H9 (cell line): ENCODE measurements around the gene YLPM1. TPM values are rescaled to one million over a fixed set of nuclear protein-coding genes. Genes with fewer than 3 reads are reported as not detected.

Experiments used
- DNase-seq: peaks from one replicate; pipeline ENCODE4 v3.0.0-alpha.2; 2017
- H2AFZ ChIP-seq: one replicate; pipeline ENCODE4 v1.6.1; 2013; ENCODE audit warnings: mild to moderate bottlenecking, low read length, control low read depth, moderate library complexity
- H2AK5ac ChIP-seq: 2 replicates; pipeline ENCODE4 v1.6.1; 2013; ENCODE audit warnings: low read length, control low read depth, mixed read lengths; ENCODE audit not compliant: insufficient read length
- H2BK120ac ChIP-seq: one replicate; pipeline ENCODE4 v1.6.1; 2013; ENCODE audit warnings: low read depth, mild to moderate bottlenecking, low read length, control low read depth, inconsistent platforms; ENCODE audit not compliant: poor library complexity, severe bottlenecking
- H2BK12ac ChIP-seq: 2 replicates; pipeline ENCODE4 v1.6.1; 2013; ENCODE audit warnings: low read length, control low read depth, mixed read lengths, low read depth; ENCODE audit not compliant: insufficient read length
- H2BK15ac ChIP-seq: 2 replicates; pipeline ENCODE4 v1.6.1; 2013; ENCODE audit warnings: low read depth, low read length, control low read depth
- H2BK20ac ChIP-seq: one replicate; pipeline ENCODE4 v1.6.1; 2013; ENCODE audit warnings: low read depth, mild to moderate bottlenecking, low read length, control low read depth, inconsistent platforms; ENCODE audit not compliant: poor library complexity, severe bottlenecking
- H2BK5ac ChIP-seq: 2 replicates; pipeline ENCODE4 v1.6.1; 2013; ENCODE audit warnings: low read length, control low read depth, mixed read lengths; ENCODE audit not compliant: insufficient read length
- H3K14ac ChIP-seq: 2 replicates; pipeline ENCODE4 v1.6.1; 2013; ENCODE audit warnings: low read length, control low read depth; ENCODE audit not compliant: insufficient read depth
- H3K18ac ChIP-seq: 2 replicates; pipeline ENCODE4 v1.6.1; 2013; ENCODE audit warnings: low read depth, mild to moderate bottlenecking, mixed read lengths, low read length, control low read depth; ENCODE audit not compliant: insufficient read length
- H3K23ac ChIP-seq: 2 replicates; pipeline ENCODE4 v1.6.1; 2013; ENCODE audit warnings: low read length, control low read depth, mixed read lengths, low read depth; ENCODE audit not compliant: insufficient read length
- H3K23me2 ChIP-seq: 2 replicates; pipeline ENCODE4 v1.6.1; 2013; ENCODE audit warnings: low read depth, mild to moderate bottlenecking, mixed read lengths, low read length, control low read depth; ENCODE audit not compliant: insufficient read length, poor library complexity, severe bottlenecking
- H3K27ac ChIP-seq: 2 replicates; pipeline ENCODE4 v1.5.1; 2013; ENCODE audit warnings: low read length, control low read depth, mixed read lengths, low read depth; ENCODE audit not compliant: insufficient read length
- H3K27me3 ChIP-seq: 2 replicates; pipeline ENCODE4 v1.6.1; 2013; ENCODE audit warnings: low read length, control low read depth, inconsistent platforms; ENCODE audit not compliant: insufficient read depth
- H3K4ac ChIP-seq: 2 replicates; pipeline ENCODE4 v1.6.1; 2013; ENCODE audit warnings: low read depth, mild to moderate bottlenecking, control low read depth, inconsistent platforms, low read length, moderate library complexity
- H3K4me1 ChIP-seq: 2 replicates; pipeline ENCODE4 v1.6.1; 2013; ENCODE audit warnings: low read length, control low read depth, inconsistent platforms; ENCODE audit not compliant: insufficient read depth
- H3K4me2 ChIP-seq: 2 replicates; pipeline ENCODE4 v1.6.1; 2013; ENCODE audit warnings: low read length, control low read depth, mixed read lengths; ENCODE audit not compliant: insufficient read length, insufficient read depth
- H3K56ac ChIP-seq: 2 replicates; pipeline ENCODE4 v1.6.1; 2013; ENCODE audit warnings: low read depth, mild to moderate bottlenecking, mixed read lengths, low read length, control low read depth; ENCODE audit not compliant: insufficient read length
- H3K79me1 ChIP-seq: 2 replicates; pipeline ENCODE4 v1.6.1; 2013; ENCODE audit warnings: low read depth, mild to moderate bottlenecking, moderate library complexity, low read length, control low read depth, inconsistent platforms; ENCODE audit not compliant: insufficient read depth, poor library complexity, severe bottlenecking
- H3K79me2 ChIP-seq: 2 replicates; pipeline ENCODE4 v1.6.1; 2013; ENCODE audit warnings: low read length, control low read depth, inconsistent platforms; ENCODE audit not compliant: insufficient read depth
- H3K9ac ChIP-seq: 2 replicates; pipeline ENCODE4 v1.6.1; 2013; ENCODE audit warnings: low read length, control low read depth, mixed read lengths; ENCODE audit not compliant: insufficient read length; ENCODE audit errors: extremely low read depth
- H3K9me3 ChIP-seq: one replicate; pipeline ENCODE4 v1.6.1; 2013; ENCODE audit warnings: low read depth, low read length, inconsistent platforms; ENCODE audit not compliant: control insufficient read depth
- H3T11ph ChIP-seq: one replicate; pipeline ENCODE4 v1.6.1; 2013; ENCODE audit warnings: mild to moderate bottlenecking, low read length, control low read depth, inconsistent platforms
- H4K20me1 ChIP-seq: one replicate; pipeline ENCODE4 v1.6.1; 2013; ENCODE audit not compliant: control insufficient read depth, insufficient read length, insufficient read depth
- H4K5ac ChIP-seq: 2 replicates; pipeline ENCODE4 v1.6.1; 2013; ENCODE audit warnings: low read depth, mild to moderate bottlenecking, mixed read lengths, low read length, control low read depth; ENCODE audit not compliant: insufficient read length
- H4K8ac ChIP-seq: replicated peaks from 2 replicates; pipeline ENCODE4 v1.6.1; 2013; ENCODE audit warnings: low read length, control low read depth, mixed read lengths, low read depth; ENCODE audit not compliant: insufficient read length
- H4K91ac ChIP-seq: 2 replicates; pipeline ENCODE4 v1.6.1; 2013; ENCODE audit warnings: low read depth, mild to moderate bottlenecking, moderate library complexity, mixed read lengths, low read length, control low read depth; ENCODE audit not compliant: insufficient read length
- H3K27ac Mint-ChIP-seq, 3 experiments: 2 replicates in 2 of 3; 3 replicates in 1 of 3; pipeline ENCODE4 v1.8.0; 2020 to 2021; ENCODE audit warnings: mixed read lengths in 3 of 3, mild to moderate bottlenecking in 1 of 3, moderate library complexity in 1 of 3
- H3K27me3 Mint-ChIP-seq: 2 replicates; pipeline ENCODE4 v1.8.0; 2021; ENCODE audit warnings: low read depth, mild to moderate bottlenecking, moderate library complexity, mixed read lengths
- H3K36me3 Mint-ChIP-seq, 3 experiments: 2 replicates in 2 of 3; 3 replicates in 1 of 3; pipeline ENCODE4 v1.8.0; 2020 to 2021; ENCODE audit warnings: low read depth in 3 of 3, mixed read lengths in 3 of 3; ENCODE audit not compliant: insufficient read depth in 1 of 3
- H3K4me1 Mint-ChIP-seq, 2 experiments: 2 replicates each; pipeline ENCODE4 v1.8.0; 2020; ENCODE audit warnings: mixed read lengths in 2 of 2
- H3K4me3 Mint-ChIP-seq, 2 experiments: 2 replicates in 1 of 2; 3 replicates in 1 of 2; pipeline ENCODE4 v1.8.0; 2020 to 2021; ENCODE audit warnings: mild to moderate bottlenecking in 2 of 2, mixed read lengths in 2 of 2, moderate library complexity in 1 of 2
- H3K9me3 Mint-ChIP-seq, 2 experiments: 2 replicates in 1 of 2; 3 replicates in 1 of 2; pipeline ENCODE4 v1.8.0; 2020; ENCODE audit warnings: mild to moderate bottlenecking in 2 of 2, mixed read lengths in 2 of 2, moderate library complexity in 1 of 2
- CTCF ChIP-seq: fragments of 200-600 bp; sonication (generic); conservative IDR thresholded peaks from 3 replicates; pipeline ENCODE4 v1.8.0; 2021; ENCODE audit warnings: antibody characterized with exemption, mild to moderate bottlenecking
- WGBS: extraction: QIAGEN DNeasy Blood & Tissue Kit; methylation state at CpG from one replicate; pipeline ENCODE4 v1.1.7; 2013; ENCODE audit warnings: missing lambda C conversion rate, low lambda C conversion rate, mixed read lengths; ENCODE audit not compliant: insufficient read length; ENCODE audit errors: extremely low coverage; 5-methylcytosine and 5-hydroxymethylcytosine counted together
- total RNA-seq: library from RNA; stranded (reverse); gene quantifications from 2 replicates; pipeline ENCODE4 v1.2.1, GENCODE V29; 2021

YLPM1 gene
- total RNA-seq, 1 experiment from 2014 or later, result 82.2 TPM

- H3T11ph ChIP-seq, result no peak overlapping the region
- no peak overlapping the region for H3K27ac ChIP-seq
- Mint-ChIP-seq H3K27me3 (no peaks in the 10 kb centered on the region), H3K4me3 (no peak overlapping the region), H3K36me3 (peaks cover 25 to 66% (median 62%) of the 10 kb centered on the region in 3 experiments; a peak in 6 of 7 replicates), H3K27ac (no peak overlapping the region; a peak in 1 of 7 replicates), H3K4me1 (peaks cover 6 to 7% of the 10 kb centered on the region in 2 experiments), H3K9me3 (0 out of 5 replicates have a peak, but pooled peaks cover 0 to 2% of the 10 kb centered on the region in 2 experiments)
- no peak for DNase-seq
- H3K79me1 ChIP-seq, result peaks cover 3% of the 10 kb centered on the region
- no CpG with 5 or more reads among the region's 2 CpGs for WGBS
- H3K18ac ChIP-seq, result no peak overlapping the region
- H4K20me1 ChIP-seq, result no peaks in the 10 kb centered on the region
- H2BK20ac ChIP-seq, result no peak overlapping the region
- H3K23ac ChIP-seq, result no peak overlapping the region
- no peaks in the 10 kb centered on the region for H3K27me3 ChIP-seq
- no peak overlapping the region for H2BK120ac ChIP-seq
- H2BK5ac ChIP-seq, result no peak overlapping the region
- no peak overlapping the region for H3K14ac ChIP-seq
- H2AFZ ChIP-seq, result no peak overlapping the region
- no peak overlapping the region for H2BK12ac ChIP-seq
- H4K91ac ChIP-seq, result no peak overlapping the region
- no peaks in the 10 kb centered on the region for H3K23me2 ChIP-seq
- no peak overlapping the region for H4K5ac ChIP-seq
- no peaks in the 10 kb centered on the region for H3K9me3 ChIP-seq
- no peak for TF ChIP-seq CTCF
- no peaks in the 10 kb centered on the region for H3K79me2 ChIP-seq
- H2BK15ac ChIP-seq, result no peak overlapping the region
- no peak overlapping the region for H2AK5ac ChIP-seq
- no peak overlapping the region for H3K4ac ChIP-seq
- H3K4me2 ChIP-seq, result no peak overlapping the region
- no peak overlapping the region for H3K56ac ChIP-seq
- H3K4me1 ChIP-seq, result no peaks in the 10 kb centered on the region; the same call in 1 of the 2 replicates
- no peak overlapping the region for H3K9ac ChIP-seq
- H4K8ac ChIP-seq, result no peak overlapping the region
Observed at GRCh38 chr14:74786796-74787315, 23.7 kb downstream of the YLPM1 start.
